Superior temporal gyrus (tissue), 1 donor: Measurements from ENCODE around the gene MIB1.
"Not testable (repeated sequence)": the region's sequence is repeated elsewhere in the genome, so short reads cannot be mapped to it uniquely, and the experiment has no call there.

Experiments used
- DNase-seq: peaks from one replicate; pipeline ENCODE4 v3.0.0-alpha.2; 2016; ENCODE audit errors: extremely low spot score

MIB1 gene

GRCh38 chr18:21740538-21741311 is at the start of gene MIB1:
MIB1 (plus strand) TSS chr18:21740792; CDS start chr18:21741584, 792 bp downstream.
- peak; percentile 99 for DNase-seq

- DNase-seq = no peak
Measured at GRCh38 chr18:21693322-21693721, 47.3 kb upstream of the MIB1 start.

GRCh38 chr18:21700528-21701075 is 40.0 kb upstream of the MIB1 start:
- no peak for DNase-seq

- no peak for DNase-seq
Measured at GRCh38 chr18:21701621-21702020, 39.0 kb upstream of the MIB1 start.

- DNase-seq = no peak
Measured at GRCh38 chr18:21702602-21703001, 38.0 kb upstream of the MIB1 start.

- DNase-seq = no peak
Measured at GRCh38 chr18:21703241-21703820, 37.3 kb upstream of the MIB1 start.

- peak; percentile 90 for DNase-seq
Measured at GRCh38 chr18:21704603-21705364, 35.8 kb upstream of the MIB1 start, which contains the start of gene ABHD3. ABHD3 (minus strand) TSS chr18:21704774; CDS start chr18:21704665, 109 bp downstream.

GRCh38 chr18:21706386-21706865 is 34.2 kb upstream of the MIB1 start:
- DNase-seq = no peak

- not testable (repeated sequence) for DNase-seq
Measured at GRCh38 chr18:21707130-21707529, 33.5 kb upstream of the MIB1 start.

GRCh38 chr18:21714474-21714873 is 26.1 kb upstream of the MIB1 start:
- no peak for DNase-seq

GRCh38 chr18:21722687-21723086 is 17.9 kb upstream of the MIB1 start:
- DNase-seq = no peak

GRCh38 chr18:21725201-21725600 is 15.4 kb upstream of the MIB1 start:
- DNase-seq = no peak

GRCh38 chr18:21727702-21728101 is 12.9 kb upstream of the MIB1 start:
- DNase-seq = no peak

- DNase-seq = no peak
Measured at GRCh38 chr18:21733011-21733410, 7.6 kb upstream of the MIB1 start.

- DNase-seq = no peak
Measured at GRCh38 chr18:21735452-21736015, 5.1 kb upstream of the MIB1 start.

- not testable (repeated sequence) for DNase-seq
Measured at GRCh38 chr18:21736926-21737325, 3.7 kb upstream of the MIB1 start.

GRCh38 chr18:21739604-21740537 is 721 bp upstream of the MIB1 start:
- no peak for DNase-seq

GRCh38 chr18:21741312-21741561 is 645 bp downstream of the MIB1 start:
- no peak for DNase-seq

GRCh38 chr18:21741562-21742314 is 1.1 kb downstream of the MIB1 start:
- no peak for DNase-seq

GRCh38 chr18:21742315-21742687 is 1.7 kb downstream of the MIB1 start:
- DNase-seq = no peak
